ENCODE measurements around the gene EDIL3. TPM values are rescaled to one million over a fixed set of nuclear protein-coding genes. Genes with fewer than 3 reads are reported as not detected.

Gene EDIL3
- total RNA-seq, 1 donor from 2014 or later = 220 TPM

DNA sequence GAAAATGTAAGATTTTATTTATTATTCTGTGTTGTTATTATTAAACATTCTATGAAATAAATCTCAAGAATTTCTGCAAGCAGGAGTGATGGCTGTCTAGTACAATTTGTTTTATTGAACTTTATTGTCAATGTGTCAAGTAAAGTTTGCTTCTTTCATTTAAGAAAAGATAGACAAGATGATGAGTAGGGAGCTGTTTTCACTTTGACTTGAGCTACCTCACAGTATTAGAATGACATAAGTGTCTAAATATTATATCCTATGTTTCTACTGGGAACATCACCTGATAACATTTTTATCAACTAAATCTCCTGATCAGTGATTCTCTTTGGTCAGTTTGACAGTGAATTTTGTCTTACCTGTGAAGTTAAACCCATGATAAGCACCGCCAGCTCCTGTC is 12.7 kb upstream of the EDIL3 start:
- Mint-ChIP-seq H3K27me3 (ENCODE audit: unreplicated experiment) (peaks cover 2% of the 10 kb centered on the region), H3K36me3 (ENCODE audit: unreplicated experiment) (no peaks in the 10 kb centered on the region), H3K4me1 (ENCODE audit: low read depth, unreplicated experiment) (peaks cover 8% of the 10 kb centered on the region), H3K9me3 (ENCODE audit: unreplicated experiment) (no peaks in the 10 kb centered on the region), H3K4me3 (ENCODE audit: unreplicated experiment) (no peak overlapping the region), H3K27ac (ENCODE audit: unreplicated experiment) (no peak overlapping the region)
- TF ChIP-seq, protein P1, sequence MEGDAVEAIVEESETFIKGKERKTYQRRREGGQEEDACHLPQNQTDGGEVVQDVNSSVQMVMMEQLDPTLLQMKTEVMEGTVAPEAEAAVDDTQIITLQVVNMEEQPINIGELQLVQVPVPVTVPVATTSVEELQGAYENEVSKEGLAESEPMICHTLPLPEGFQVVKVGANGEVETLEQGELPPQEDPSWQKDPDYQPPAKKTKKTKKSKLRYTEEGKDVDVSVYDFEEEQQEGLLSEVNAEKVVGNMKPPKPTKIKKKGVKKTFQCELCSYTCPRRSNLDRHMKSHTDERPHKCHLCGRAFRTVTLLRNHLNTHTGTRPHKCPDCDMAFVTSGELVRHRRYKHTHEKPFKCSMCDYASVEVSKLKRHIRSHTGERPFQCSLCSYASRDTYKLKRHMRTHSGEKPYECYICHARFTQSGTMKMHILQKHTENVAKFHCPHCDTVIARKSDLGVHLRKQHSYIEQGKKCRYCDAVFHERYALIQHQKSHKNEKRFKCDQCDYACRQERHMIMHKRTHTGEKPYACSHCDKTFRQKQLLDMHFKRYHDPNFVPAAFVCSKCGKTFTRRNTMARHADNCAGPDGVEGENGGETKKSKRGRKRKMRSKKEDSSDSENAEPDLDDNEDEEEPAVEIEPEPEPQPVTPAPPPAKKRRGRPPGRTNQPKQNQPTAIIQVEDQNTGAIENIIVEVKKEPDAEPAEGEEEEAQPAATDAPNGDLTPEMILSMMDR (IDR thresholded peaks at IDR 0.05; ENCODE audit: partially characterized antibody, unreplicated experiment) = no peak
- DNase-seq = no peak

DNA sequence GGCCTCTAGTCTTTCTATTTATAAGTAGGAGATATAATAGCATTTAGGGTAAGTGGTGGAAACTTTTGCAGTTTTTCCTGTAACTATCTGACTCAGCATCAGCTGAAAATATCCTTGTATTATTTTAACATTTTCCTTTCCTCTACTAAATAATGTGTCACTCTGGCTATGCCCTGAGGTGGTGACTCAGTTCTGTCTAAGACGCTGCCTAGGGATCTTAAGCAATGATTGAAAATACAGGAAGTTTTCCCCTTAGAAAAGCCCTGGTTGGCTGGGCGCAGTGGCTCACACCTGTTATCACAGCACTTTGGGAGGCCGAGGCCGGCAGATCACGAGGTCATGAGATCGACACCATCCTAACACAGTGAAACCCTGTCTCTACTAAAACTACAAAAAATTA is 9.3 kb upstream of the EDIL3 start:
- H3K4me1 Mint-ChIP-seq (ENCODE audit: low read depth, unreplicated experiment) = peaks cover 16% of the 10 kb centered on the region
- no peak overlapping the region for H3K27ac Mint-ChIP-seq (ENCODE audit: unreplicated experiment)
- H3K27me3 Mint-ChIP-seq (ENCODE audit: unreplicated experiment) = peaks cover 2% of the 10 kb centered on the region
- TF ChIP-seq, protein P1 (IDR thresholded peaks at IDR 0.05; ENCODE audit: partially characterized antibody, unreplicated experiment) = no peak
- H3K9me3 Mint-ChIP-seq (ENCODE audit: unreplicated experiment) = no peaks in the 10 kb centered on the region
- DNase-seq = no peak
- H3K36me3 Mint-ChIP-seq (ENCODE audit: unreplicated experiment) = no peaks in the 10 kb centered on the region
- no peak overlapping the region for H3K4me3 Mint-ChIP-seq (ENCODE audit: unreplicated experiment)

DNA sequence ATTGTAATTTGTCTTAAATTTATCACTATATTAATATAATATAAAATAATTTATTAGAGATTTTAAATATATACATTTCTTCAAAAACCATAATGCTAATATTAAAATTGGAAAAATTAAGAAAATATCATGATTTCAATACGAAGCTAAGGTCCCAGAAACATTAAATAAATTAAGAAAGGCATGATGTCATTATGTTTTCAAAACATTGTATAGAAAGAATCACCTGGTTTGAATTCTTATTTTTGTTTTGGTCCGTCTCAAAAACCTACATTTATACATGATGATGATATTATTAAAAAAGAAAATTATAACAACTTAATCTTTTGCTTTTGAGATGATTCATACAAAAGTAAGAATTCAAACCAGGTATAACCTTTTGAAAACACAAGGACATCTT is 8.2 kb upstream of the EDIL3 start:
- Mint-ChIP-seq H3K4me1 (ENCODE audit: low read depth, unreplicated experiment) (peaks cover 14% of the 10 kb centered on the region), H3K9me3 (ENCODE audit: unreplicated experiment) (no peaks in the 10 kb centered on the region), H3K27ac (ENCODE audit: unreplicated experiment) (no peak overlapping the region), H3K27me3 (ENCODE audit: unreplicated experiment) (peaks cover 2% of the 10 kb centered on the region), H3K4me3 (ENCODE audit: unreplicated experiment) (no peak overlapping the region), H3K36me3 (ENCODE audit: unreplicated experiment) (no peaks in the 10 kb centered on the region)
- TF ChIP-seq, protein P1 (IDR thresholded peaks at IDR 0.05; ENCODE audit: partially characterized antibody, unreplicated experiment) = no peak
- DNase-seq = no peak

DNA sequence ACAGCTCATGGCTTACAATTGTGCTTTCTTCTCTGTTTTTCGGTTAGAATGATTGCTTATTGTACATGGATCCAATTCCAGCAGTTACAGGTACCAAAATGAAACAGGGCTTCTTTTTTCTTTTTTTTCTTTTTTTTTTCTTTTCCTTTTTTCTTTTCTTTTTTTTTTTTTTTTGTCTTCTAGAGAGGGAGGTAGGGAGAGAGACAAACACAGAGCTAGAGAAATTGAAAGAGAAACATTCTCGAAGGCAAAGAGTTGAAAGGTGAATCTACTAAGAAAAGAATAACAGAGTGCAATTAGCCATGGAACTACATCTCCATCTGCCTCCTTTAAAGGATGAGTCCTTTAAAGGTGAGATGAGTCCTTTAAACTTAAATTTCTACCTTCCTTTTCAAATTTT is 1.0 kb upstream of the EDIL3 start:
- Mint-ChIP-seq H3K36me3 (ENCODE audit: unreplicated experiment) (no peaks in the 10 kb centered on the region), H3K27me3 (ENCODE audit: unreplicated experiment) (peaks cover 23% of the 10 kb centered on the region), H3K4me1 (ENCODE audit: low read depth, unreplicated experiment) (peaks cover 13% of the 10 kb centered on the region), H3K4me3 (ENCODE audit: unreplicated experiment) (peak overlapping the region; percentile 97), H3K9me3 (ENCODE audit: unreplicated experiment) (peaks cover 24% of the 10 kb centered on the region), H3K27ac (ENCODE audit: unreplicated experiment) (peak overlapping the region; percentile 92)
- no peak for DNase-seq
- TF ChIP-seq, protein P1 (IDR thresholded peaks at IDR 0.05; ENCODE audit: partially characterized antibody, unreplicated experiment) = no peak

DNA sequence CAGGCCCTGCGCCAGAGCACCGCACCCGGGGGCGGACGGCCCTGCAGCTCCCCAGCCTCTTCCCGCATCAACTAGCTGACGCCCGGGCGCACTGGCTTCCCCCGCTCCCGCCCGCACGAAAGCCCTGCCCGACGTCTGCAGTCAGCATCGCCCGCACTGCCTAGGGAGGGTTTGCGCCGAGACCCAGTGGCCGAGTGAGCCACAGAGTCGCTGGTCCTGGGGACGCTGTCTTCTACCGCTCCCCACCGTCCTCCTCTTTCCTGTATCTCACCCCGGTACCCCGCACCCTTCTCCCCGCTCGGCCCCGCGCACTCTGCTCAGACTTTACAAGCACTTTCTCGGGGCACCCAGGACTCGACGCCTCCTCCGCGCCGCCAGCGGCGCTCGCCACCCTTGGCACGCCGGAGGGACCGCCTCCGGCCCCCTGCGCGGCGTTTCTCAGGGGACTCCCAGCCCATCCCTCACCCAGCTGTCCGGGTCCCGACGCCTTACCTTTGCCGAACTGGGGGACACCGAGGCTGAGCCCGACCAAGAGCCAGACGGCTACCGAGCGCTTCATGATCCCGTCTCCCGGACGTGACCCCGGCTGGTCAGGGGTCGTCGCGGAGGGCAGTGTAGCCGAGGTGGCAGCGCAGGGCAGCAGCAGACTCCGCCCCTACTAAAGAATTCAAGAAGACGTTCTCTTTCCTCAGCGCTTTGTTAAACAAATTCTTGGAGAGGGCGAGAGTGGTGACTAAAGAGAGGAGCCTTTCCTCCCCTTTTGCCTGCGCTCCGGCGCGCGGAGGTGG is 670 bp downstream of the EDIL3 start:
- peaks cover 24% of the 10 kb centered on the region for H3K9me3 Mint-ChIP-seq (ENCODE audit: unreplicated experiment)
- peak overlapping the region; percentile 97 for H3K4me3 Mint-ChIP-seq (ENCODE audit: unreplicated experiment)
- H3K27me3 Mint-ChIP-seq (ENCODE audit: unreplicated experiment) = peaks cover 23% of the 10 kb centered on the region
- no peaks in the 10 kb centered on the region for H3K36me3 Mint-ChIP-seq (ENCODE audit: unreplicated experiment)
- DNase-seq = peak; percentile 80
- H3K4me1 Mint-ChIP-seq (ENCODE audit: low read depth, unreplicated experiment) = peaks cover 13% of the 10 kb centered on the region
- peak overlapping the region; percentile 98 for H3K27ac Mint-ChIP-seq (ENCODE audit: unreplicated experiment)
- TF ChIP-seq, protein P1 (IDR thresholded peaks at IDR 0.05; ENCODE audit: partially characterized antibody, unreplicated experiment) = no peak
